Fibroblast of skin of back (primary cell): ENCODE results near the gene DPYSL5.

Experiments used
- DNase-seq: peaks from one replicate; pipeline ENCODE4 v3.0.0-alpha.2; 2013

DPYSL5 gene

DNA sequence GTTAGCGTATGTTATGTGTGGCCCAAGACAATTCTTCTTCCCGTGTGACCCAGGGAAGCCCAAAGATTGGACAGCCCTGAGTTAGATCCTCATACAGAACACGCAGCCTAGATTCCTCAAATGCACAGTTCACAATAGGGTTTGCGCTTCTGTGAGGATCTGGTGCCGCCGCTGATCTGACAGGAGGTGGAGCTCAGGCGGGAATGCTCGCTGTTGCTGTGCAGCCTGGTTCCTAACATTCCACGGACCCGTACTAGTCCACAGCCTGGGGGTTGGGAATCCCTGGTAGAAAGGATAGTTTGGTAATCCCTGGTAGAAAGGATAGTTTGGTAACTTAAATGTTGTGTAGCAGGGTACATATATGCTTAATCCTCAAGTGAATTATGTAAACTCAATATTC is 149.5 kb downstream of the DPYSL5 start:
- no peak for DNase-seq

DNA sequence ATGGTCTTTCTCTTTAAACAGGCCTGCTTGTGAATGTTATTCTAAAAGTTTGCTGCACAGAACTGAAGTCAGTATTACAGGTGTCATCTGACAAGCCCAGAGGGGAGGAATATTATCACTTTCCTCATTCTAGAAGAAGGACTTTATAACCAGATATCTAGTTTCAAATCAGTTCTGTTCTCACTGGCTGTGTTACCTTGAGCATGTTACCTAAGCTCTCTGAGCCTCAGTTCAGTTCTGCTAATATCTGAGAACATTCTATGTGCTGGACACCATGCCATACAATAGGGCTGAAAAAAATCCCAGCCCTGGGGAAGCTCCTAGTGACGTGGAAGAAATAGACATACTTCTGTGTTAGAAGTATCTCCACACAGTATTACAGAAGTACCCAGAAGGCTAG is 150.4 kb downstream of the DPYSL5 start:
- DNase-seq, result no peak
